Measurements from ENCODE around the gene CCDC184. TPM values are rescaled to one million over a fixed set of nuclear protein-coding genes. Genes with fewer than 3 reads are reported as not detected.
"Not testable (repeated sequence)": the region's sequence is repeated elsewhere in the genome, so short reads cannot be mapped to it uniquely, and the experiment has no call there.

CCDC184 gene
- total RNA-seq, 1 donor from 2014 or later, result 0.12 TPM

DNA sequence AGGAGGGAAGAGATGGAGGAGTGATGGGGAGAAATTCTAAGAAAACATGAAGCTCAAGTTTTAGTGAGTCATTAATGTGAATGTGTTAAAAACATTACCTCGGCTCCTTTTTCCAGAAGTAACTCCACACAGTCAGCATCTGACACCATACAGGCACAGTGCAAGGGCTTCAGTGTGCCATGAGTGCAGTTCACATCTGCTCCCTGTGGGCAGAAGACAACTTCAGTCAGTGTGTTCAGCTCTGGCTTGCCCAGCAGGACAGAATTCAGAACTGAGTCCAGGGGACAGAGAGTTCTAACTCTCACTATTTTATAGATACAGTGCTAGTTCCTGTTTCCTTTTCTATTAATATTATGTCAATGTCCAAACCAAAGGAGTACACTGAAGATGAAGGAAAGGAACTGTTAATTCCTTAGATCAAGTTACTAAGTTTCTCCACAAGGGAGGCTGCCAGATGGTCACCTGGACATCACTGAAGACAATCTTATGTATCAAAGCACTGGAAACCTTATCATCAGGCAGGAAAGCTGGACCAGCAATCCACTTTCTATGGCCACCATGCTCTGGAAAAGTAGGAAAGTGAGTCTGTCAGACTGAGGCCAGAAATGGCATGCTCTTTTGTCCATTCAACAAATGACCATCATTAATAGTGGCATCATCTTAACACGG lies 32.2 kb upstream of the CCDC184 start:
- TF ChIP-seq, protein P1, sequence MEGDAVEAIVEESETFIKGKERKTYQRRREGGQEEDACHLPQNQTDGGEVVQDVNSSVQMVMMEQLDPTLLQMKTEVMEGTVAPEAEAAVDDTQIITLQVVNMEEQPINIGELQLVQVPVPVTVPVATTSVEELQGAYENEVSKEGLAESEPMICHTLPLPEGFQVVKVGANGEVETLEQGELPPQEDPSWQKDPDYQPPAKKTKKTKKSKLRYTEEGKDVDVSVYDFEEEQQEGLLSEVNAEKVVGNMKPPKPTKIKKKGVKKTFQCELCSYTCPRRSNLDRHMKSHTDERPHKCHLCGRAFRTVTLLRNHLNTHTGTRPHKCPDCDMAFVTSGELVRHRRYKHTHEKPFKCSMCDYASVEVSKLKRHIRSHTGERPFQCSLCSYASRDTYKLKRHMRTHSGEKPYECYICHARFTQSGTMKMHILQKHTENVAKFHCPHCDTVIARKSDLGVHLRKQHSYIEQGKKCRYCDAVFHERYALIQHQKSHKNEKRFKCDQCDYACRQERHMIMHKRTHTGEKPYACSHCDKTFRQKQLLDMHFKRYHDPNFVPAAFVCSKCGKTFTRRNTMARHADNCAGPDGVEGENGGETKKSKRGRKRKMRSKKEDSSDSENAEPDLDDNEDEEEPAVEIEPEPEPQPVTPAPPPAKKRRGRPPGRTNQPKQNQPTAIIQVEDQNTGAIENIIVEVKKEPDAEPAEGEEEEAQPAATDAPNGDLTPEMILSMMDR (IDR thresholded peaks at IDR 0.05; ENCODE audit: unreplicated experiment), result no peak
- DNase-seq (ENCODE audit: low spot score, unreplicated experiment), result no peak
- Mint-ChIP-seq H3K36me3 (ENCODE audit: insufficient read depth) (peaks cover 9% of the 10 kb centered on the region), H3K9me3 (ENCODE audit: low read depth) (no peaks in the 10 kb centered on the region), H3K4me3 (ENCODE audit: low read depth) (no peak overlapping the region), H3K4me1 (ENCODE audit: low read depth) (peaks cover 1% of the 10 kb centered on the region), H3K27ac (no peak overlapping the region), H3K27me3 (no peaks in the 10 kb centered on the region)

DNA sequence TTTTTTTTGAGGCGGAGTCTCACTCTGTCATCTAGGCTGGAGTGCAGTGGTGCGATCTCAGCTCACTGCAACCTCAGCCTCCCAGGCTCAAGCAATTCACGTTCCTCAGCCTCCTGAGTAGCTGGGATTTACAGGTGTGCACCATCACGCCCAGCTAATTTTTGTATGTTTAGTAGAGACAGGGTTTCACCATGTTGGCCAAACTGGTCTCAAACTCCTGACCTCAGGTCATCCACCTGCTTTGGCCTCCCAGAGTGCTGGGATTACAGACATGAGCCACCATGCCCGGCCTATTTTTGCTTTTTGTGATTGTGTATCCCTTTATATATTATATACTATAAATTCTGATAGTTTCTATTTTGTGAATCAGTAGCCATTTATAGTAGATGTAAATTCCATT lies 27.7 kb upstream of the CCDC184 start:
- H3K4me1 Mint-ChIP-seq (ENCODE audit: low read depth); H3K36me3 Mint-ChIP-seq (ENCODE audit: insufficient read depth); H3K9me3 Mint-ChIP-seq (ENCODE audit: low read depth); H3K27me3 Mint-ChIP-seq; DNase-seq (ENCODE audit: low spot score, unreplicated experiment); H3K27ac Mint-ChIP-seq: not testable (repeated sequence)
- H3K4me3 Mint-ChIP-seq (ENCODE audit: low read depth), result peak overlapping the region; percentile 96

DNA sequence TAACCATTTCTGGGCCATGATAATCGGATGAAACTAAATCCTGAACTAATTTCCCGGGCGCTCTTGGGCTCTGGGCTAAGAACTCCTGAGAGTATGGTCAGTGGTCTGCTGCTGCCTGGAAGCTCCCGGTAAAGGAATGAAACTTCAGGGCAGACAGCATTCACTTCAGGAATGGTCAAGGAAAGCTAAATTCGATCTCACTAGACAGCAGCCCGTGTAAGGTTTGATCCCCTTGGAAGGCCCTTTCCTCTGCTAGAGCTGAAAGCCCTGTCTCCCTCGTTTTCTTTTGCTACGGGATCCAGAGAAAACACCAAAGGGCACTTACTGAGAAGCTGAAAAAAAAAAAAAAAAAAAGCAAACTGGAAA lies 26.8 kb upstream of the CCDC184 start:
- no peaks in the 10 kb centered on the region for H3K36me3 Mint-ChIP-seq (ENCODE audit: insufficient read depth)
- H3K4me3 Mint-ChIP-seq (ENCODE audit: low read depth), result peak overlapping the region; percentile 96
- peaks cover 5% of the 10 kb centered on the region for H3K4me1 Mint-ChIP-seq (ENCODE audit: low read depth)
- H3K27me3 Mint-ChIP-seq, result peaks cover 7% of the 10 kb centered on the region
- TF ChIP-seq, protein P1 (IDR thresholded peaks at IDR 0.05; ENCODE audit: unreplicated experiment), result no peak
- no peak for DNase-seq (ENCODE audit: low spot score, unreplicated experiment)
- no peaks in the 10 kb centered on the region for H3K9me3 Mint-ChIP-seq (ENCODE audit: low read depth)
- H3K27ac Mint-ChIP-seq, result peak overlapping the region; percentile 93

DNA sequence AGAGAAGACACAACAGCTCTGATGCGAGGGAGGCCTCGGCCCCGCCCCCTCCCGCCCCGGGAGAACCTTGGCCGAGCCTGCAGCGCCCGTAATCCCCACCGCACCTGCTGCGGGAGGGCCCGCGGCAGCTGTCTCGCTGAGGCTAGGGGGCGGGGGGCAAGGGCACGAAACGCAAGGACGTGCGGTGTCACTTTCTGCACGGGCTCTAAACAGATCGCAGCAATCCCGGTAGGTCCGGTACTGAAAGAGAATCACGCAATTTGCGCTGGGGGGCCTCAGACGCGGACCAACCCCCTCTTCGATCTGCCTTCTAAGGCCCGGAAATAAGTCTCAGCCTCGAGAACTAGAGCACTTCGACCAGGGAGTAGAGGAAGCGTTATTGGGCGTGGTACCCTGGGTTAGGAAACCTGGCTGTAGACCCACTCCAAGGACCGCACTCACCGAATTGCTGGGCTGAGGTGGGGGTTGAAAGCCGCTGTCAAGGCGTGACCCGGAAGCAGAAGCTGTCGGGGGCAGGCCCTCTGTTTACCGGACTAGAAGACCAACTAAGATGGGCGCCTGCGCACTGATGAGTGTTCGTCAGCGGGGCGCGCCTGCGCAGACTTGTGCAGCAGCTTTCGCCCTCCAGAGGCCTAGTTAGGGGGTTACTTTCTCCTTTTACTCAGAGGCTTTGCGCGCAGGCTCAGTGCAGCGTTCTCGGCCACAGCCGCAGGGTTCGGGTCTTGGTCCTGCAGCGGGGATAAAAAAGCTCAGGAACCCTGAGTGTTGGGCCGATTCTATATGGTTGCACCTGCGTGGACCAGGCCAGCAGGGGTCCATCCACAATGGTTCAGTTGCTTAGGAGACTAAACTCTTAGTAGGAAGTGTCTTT lies 26.2 kb upstream of the CCDC184 start, which contains the start of gene ASB8:
Gene ASB8 (minus strand): TSS at position 498 of the 871 bp plus-strand sequence. CDS start 4,019 bp downstream, outside the sequence.
- peaks cover 5% of the 10 kb centered on the region for H3K4me1 Mint-ChIP-seq (ENCODE audit: low read depth)
- peak within 1 kb of the TSS; percentile 97 for H3K27ac Mint-ChIP-seq
- H3K36me3 Mint-ChIP-seq (ENCODE audit: insufficient read depth), result no peaks in the 10 kb centered on the region
- no peaks in the 10 kb centered on the region for H3K9me3 Mint-ChIP-seq (ENCODE audit: low read depth)
- peak within 1 kb of the TSS; percentile 96 for H3K4me3 Mint-ChIP-seq (ENCODE audit: low read depth)
- peaks cover 7% of the 10 kb centered on the region for H3K27me3 Mint-ChIP-seq
- TF ChIP-seq, protein P1 (IDR thresholded peaks at IDR 0.05; ENCODE audit: unreplicated experiment), result peak; percentile 44
- peak; percentile 98 for DNase-seq (ENCODE audit: low spot score, unreplicated experiment)

DNA sequence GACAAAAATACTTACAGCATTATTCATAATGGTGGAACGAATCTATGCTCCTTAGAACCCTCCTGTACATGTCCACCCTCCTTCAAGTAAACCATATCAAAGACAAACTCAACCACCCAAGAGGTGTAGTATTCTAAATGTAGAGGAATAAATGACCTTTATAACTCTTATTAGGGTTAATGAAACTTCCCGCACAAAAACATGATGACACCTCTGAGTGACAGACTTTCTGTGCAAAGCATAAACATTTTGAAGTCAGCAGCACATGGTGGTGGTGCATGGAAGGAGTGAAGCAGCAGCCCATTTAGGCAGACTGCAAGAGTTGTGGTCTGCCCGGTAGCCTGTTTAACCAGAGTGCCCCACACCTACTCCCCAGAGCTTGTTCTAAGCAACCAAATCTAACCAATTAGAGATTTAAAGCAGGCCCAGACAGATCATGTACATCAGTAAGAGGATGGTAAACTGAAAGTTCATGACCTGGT lies 25.5 kb upstream of the CCDC184 start:
- TF ChIP-seq, protein P1 (IDR thresholded peaks at IDR 0.05; ENCODE audit: unreplicated experiment), result no peak
- H3K9me3 Mint-ChIP-seq (ENCODE audit: low read depth), result no peaks in the 10 kb centered on the region
- H3K36me3 Mint-ChIP-seq (ENCODE audit: insufficient read depth), result no peaks in the 10 kb centered on the region
- H3K27me3 Mint-ChIP-seq, result peaks cover 9% of the 10 kb centered on the region
- peaks cover 5% of the 10 kb centered on the region for H3K4me1 Mint-ChIP-seq (ENCODE audit: low read depth)
- peak overlapping the region; percentile 96 for H3K4me3 Mint-ChIP-seq (ENCODE audit: low read depth)
- no peak for DNase-seq (ENCODE audit: low spot score, unreplicated experiment)
- peak overlapping the region; percentile 97 for H3K27ac Mint-ChIP-seq
